Smooth muscle cell (in vitro differentiated cells): ENCODE data around the gene IFRD2. TPM values are rescaled to one million over a fixed set of nuclear protein-coding genes. Genes with fewer than 3 reads are reported as not detected.

Experiments used
- DNase-seq: peaks from one replicate; lab custom pipeline; 2025; ENCODE audit not compliant: unreplicated experiment; lab: John Stamatoyannopoulos, UW
- H2AFZ ChIP-seq: fragments of 200-600 bp; sonication (generic); 2 replicates; pipeline ENCODE4 v1.6.0; 2016; ENCODE audit warnings: antibody characterized with exemption, low read depth, mild to moderate bottlenecking
- H3F3A ChIP-seq: fragments of 200-600 bp; sonication (generic); 2 replicates; pipeline ENCODE4 v1.6.0; 2017; ENCODE audit warnings: antibody characterized with exemption, low read depth
- H3K27ac ChIP-seq: fragments of 200-600 bp; sonication (generic); 2 replicates; pipeline ENCODE4 v1.5.1; 2016; ENCODE audit warnings: low read depth, mild to moderate bottlenecking
- H3K27me3 ChIP-seq: fragments of 200-600 bp; sonication (generic); 2 replicates; pipeline ENCODE4 v1.6.1; 2016; ENCODE audit warnings: low read depth, mild to moderate bottlenecking
- H3K36me3 ChIP-seq: fragments of 200-600 bp; sonication (generic); 2 replicates; pipeline ENCODE4 v1.5.1; 2016; ENCODE audit warnings: low read depth
- H3K4me1 ChIP-seq: fragments of 200-600 bp; sonication (generic); 2 replicates; pipeline ENCODE4 v1.5.1; 2016; ENCODE audit warnings: low read depth
- H3K4me2 ChIP-seq: fragments of 200-600 bp; sonication (generic); 2 replicates; pipeline ENCODE4 v1.6.0; 2016; ENCODE audit warnings: mild to moderate bottlenecking
- H3K4me3 ChIP-seq: fragments of 200-600 bp; sonication (generic); 2 replicates; pipeline ENCODE4 v1.5.1; 2016; ENCODE audit warnings: mild to moderate bottlenecking
- H3K79me2 ChIP-seq: fragments of 200-600 bp; sonication (generic); 2 replicates; pipeline ENCODE4 v1.6.0; 2016; ENCODE audit warnings: low read depth, mild to moderate bottlenecking
- H3K9ac ChIP-seq: fragments of 200-600 bp; sonication (generic); 2 replicates; pipeline ENCODE4 v1.6.0; 2016; ENCODE audit warnings: low read depth
- H3K9me3 ChIP-seq: fragments of 200-600 bp; sonication (generic); replicated peaks from 2 replicates; pipeline ENCODE4 v1.5.1; 2016; ENCODE audit warnings: low read depth
- H4K20me1 ChIP-seq: fragments of 200-600 bp; sonication (generic); 2 replicates; pipeline ENCODE4 v1.6.0; 2016; ENCODE audit warnings: low read depth
- CTCF ChIP-seq: fragments of 200-600 bp; sonication (generic); IDR thresholded peaks from 2 replicates; pipeline ENCODE4 v1.5.1; 2017; ENCODE audit warnings: borderline replicate concordance, mild to moderate bottlenecking, antibody characterized with exemption; ENCODE audit not compliant: insufficient read depth, poor library complexity, severe bottlenecking
- WGBS: methylation state at CpG from one replicate; pipeline ENCODE4 v1.1.7; 2016; ENCODE audit warnings: low lambda C conversion rate; 5-methylcytosine and 5-hydroxymethylcytosine counted together
- polyA plus RNA-seq: library from polyadenylated mRNA; unstranded; fragments of >200 nt; fragmentation: Nextera tagmentation; extraction: Ambion mirVana; gene quantifications from 2 replicates; pipeline ENCODE4 v1.2.1, GENCODE V29; 2016
- total RNA-seq: library from RNA; depleted of rRNA; stranded (reverse); fragments of >200 nt; gene quantifications from 2 replicates; pipeline ENCODE4 v1.2.3, GENCODE V29; 2014

IFRD2 gene
- total and polyA plus RNA-seq, 2 experiments from 2014 or later: 20.8 to 59.3 TPM

DNA sequence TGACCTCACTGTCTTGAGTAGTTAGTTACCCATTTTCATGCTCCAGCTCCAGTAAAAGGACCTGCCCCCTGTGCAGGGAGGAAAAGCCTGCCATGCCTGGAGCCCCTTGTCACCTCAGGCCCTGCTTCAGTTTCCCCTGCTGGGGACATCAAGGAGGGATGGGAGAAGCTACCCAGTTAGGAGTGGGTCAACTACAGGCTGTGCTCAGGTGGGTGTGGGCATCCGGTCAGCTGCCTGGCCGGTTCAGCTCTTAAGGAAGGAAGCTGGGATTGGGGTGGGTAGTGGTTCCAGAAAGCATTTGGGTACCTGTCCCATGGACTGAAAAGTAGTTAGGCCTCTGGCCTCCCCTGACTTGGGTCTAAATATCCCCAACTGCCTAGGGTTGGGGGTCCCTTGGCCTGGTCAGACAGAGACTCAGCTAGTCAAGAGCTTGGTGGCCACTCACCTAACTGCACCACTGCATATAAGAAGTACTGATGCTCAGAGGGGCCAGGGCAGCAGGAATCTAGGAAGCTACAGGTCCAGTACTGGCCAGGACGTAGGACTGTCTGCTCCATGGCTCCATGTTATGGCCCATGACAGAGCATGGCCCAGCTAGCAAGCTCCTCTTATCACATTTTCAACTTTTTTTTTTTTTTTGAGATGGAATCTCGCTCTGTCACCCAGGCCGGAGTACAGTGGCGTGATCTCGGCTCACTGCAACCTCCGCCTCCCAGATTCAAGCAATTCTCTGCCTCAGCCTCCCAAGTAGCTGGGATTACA, 12.8 kb downstream of the IFRD2 start:
- no peaks in the 10 kb centered on the region for H3F3A ChIP-seq
- H3K27me3 ChIP-seq: peaks cover 27% of the 10 kb centered on the region
- no peaks in the 10 kb centered on the region for H3K4me1 ChIP-seq
- no peak overlapping the region for H2AFZ ChIP-seq
- no peak for DNase-seq
- no peaks in the 10 kb centered on the region for H3K9me3 ChIP-seq
- no peaks in the 10 kb centered on the region for H3K36me3 ChIP-seq
- no peak overlapping the region for H3K4me3 ChIP-seq
- H3K27ac ChIP-seq: no peak overlapping the region
- no peak overlapping the region for H3K4me2 ChIP-seq
- WGBS: 92% methylated on average over 8 of the region's 8 CpGs
- no peak for TF ChIP-seq CTCF
- peaks cover 8% of the 10 kb centered on the region for H4K20me1 ChIP-seq
- no peak overlapping the region for H3K9ac ChIP-seq
- H3K79me2 ChIP-seq: no peaks in the 10 kb centered on the region

- peaks cover 8% of the 10 kb centered on the region for H4K20me1 ChIP-seq
- no peak within 1 kb of the TSS for H3K4me2 ChIP-seq
- H3K9ac ChIP-seq: no peak within 1 kb of the TSS
- H3K9me3 ChIP-seq: no peaks in the 10 kb centered on the region
- H3K27me3 ChIP-seq: peaks cover 33% of the 10 kb centered on the region
- no peaks in the 10 kb centered on the region for H3K4me1 ChIP-seq
- no peaks in the 10 kb centered on the region for H3K36me3 ChIP-seq
- TF ChIP-seq CTCF: no peak
- no peak within 1 kb of the TSS for H2AFZ ChIP-seq
- H3K27ac ChIP-seq: no peak within 1 kb of the TSS
- 86% methylated on average over 2 of the region's 2 CpGs for WGBS
- DNase-seq: no peak
- no peaks in the 10 kb centered on the region for H3F3A ChIP-seq
- no peak within 1 kb of the TSS for H3K4me3 ChIP-seq
- no peaks in the 10 kb centered on the region for H3K79me2 ChIP-seq
Measured at GRCh38 chr3:50278880-50279224, 13.4 kb downstream of the IFRD2 start, which contains the start of gene LSMEM2. TSS of gene LSMEM2 (plus strand) at chr3:50279087. CDS start at chr3:50279114, 27 bp downstream.

DNA sequence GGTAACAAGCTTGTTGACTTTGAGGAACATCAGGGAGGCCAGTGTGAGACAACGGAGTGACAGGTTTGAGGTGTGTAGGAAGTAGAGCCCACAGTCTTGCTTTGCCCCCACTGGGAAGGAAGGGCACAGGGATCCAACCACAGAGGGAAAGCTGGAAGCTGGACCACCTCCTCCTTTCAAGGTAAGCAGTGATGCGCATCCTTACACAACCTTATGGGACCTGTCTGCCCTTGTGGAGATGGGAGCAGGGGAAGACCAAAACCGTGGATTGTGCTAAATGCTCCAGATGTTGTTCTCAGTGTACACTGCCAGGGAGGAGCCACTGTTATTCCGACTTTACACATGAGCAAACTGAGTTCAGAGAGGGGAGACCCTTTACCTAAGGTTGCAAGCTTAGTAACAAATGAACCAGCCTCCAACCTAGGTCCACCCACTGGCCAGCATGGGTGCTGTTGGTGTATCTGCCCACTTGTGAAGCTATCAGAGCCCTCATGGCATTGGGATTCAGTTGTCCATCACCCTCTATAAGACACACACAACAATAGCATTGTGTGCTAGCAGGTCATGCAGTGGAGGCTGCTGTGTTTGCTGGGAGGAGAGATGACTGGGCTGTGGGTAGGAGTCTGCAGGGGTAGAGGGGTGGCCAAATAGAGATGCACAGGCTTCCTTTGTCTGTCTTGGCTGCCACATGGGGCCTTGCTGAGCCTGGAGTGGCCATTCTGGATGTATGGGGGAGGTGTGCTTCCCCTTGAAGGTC, 13.9 kb downstream of the IFRD2 start:
- Histone ChIP-seq H3F3A (no peaks in the 10 kb centered on the region), H3K27ac (no peak overlapping the region), H3K4me2 (no peak overlapping the region), H3K27me3 (peaks cover 39% of the 10 kb centered on the region), H3K9me3 (no peaks in the 10 kb centered on the region), H3K36me3 (no peaks in the 10 kb centered on the region), H3K4me3 (no peak overlapping the region), H2AFZ (no peak overlapping the region), H3K9ac (no peak overlapping the region), H3K79me2 (no peaks in the 10 kb centered on the region), H4K20me1 (peaks cover 8% of the 10 kb centered on the region), H3K4me1 (peaks cover under 1% of the 10 kb centered on the region)
- WGBS: 90% methylated on average over 4 of the region's 4 CpGs
- no peak for TF ChIP-seq CTCF
- DNase-seq: no peak

DNA sequence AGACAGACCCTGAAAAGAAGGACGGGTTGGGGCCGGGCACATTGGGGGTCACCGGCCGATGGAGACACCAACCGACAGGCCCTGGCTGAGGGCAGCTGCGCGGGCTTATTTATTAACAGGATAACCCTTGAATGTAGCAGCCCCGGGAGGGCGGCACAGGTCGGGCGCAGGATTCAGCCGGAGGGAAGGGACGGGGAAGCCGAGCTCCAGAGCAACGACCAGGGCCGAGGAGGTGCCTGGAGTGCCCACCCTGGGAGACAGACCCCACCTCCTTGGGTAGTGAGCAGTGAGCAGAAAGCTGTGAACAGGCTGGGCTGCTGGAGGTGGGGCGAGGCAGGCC, 15.5 kb downstream of the IFRD2 start:
- Histone ChIP-seq H3K36me3 (no peaks in the 10 kb centered on the region), H3K4me2 (no peak overlapping the region), H3K9me3 (no peaks in the 10 kb centered on the region), H3K4me3 (no peak overlapping the region), H3K27me3 (peaks cover 42% of the 10 kb centered on the region), H2AFZ (no peak overlapping the region), H3F3A (no peaks in the 10 kb centered on the region), H3K27ac (no peak overlapping the region), H3K4me1 (peaks cover 4% of the 10 kb centered on the region), H3K9ac (no peak overlapping the region), H3K79me2 (no peaks in the 10 kb centered on the region), H4K20me1 (peaks cover 8% of the 10 kb centered on the region)
- 94% methylated on average over 17 of the region's 17 CpGs for WGBS
- DNase-seq: no peak
- no peak for TF ChIP-seq CTCF
